Ureter (tissue), 1 donor: ENCODE measurements around the gene HNRNPM. TPM values are rescaled to one million over a fixed set of nuclear protein-coding genes. Genes with fewer than 3 reads are reported as not detected.
A peak's percentile ranks its signal among the peaks of the same experiment; 100 is the strongest.

Source experiments
- DNase-seq: peaks from one replicate; pipeline ENCODE4 v3.0.0-alpha.2; 2020; ENCODE audit warnings: low spot score
- total RNA-seq: library from RNA; stranded (reverse); gene quantifications from one replicate; pipeline ENCODE4 v1.2.4, GENCODE V29; 2023
- donor health status: DM: yes; HTN: yes; CAD: no.

HNRNPM gene
- total RNA-seq, 1 donor from 2014 or later: 205 TPM

DNA sequence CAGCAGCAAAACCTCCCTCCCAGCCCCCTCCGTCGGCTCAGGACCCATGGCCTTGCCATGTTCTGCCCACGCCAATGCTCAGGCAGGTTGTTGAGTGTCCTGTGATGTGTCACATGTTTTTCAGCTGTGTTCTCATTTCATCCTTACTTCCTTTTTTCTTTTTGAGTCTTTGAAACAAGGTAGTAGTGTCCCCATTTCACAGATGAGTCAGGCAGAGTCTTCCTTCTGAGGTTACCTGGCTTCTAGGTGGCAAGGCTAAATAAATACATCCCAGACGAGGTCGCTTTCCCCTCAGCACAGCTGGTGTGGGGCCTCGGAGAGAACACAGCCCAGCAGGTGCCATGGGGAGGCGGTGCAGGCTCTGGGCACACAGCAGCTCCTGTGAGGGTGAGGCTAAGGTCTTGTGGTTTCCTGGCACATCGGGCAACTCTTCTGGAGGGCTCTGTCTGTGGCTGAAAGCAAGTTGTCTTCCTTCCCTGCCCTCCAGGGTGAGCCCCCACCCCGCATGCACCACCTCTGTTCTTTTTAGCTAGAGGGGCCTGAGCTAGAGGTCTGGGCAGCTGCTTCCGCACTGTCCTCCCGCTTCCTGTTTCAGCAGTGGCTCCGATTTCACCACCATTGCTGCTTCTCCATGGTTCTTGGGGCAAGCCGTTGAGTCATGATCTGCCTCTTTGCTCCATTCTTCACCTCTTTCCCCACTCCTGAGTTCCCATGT is 42.5 kb downstream of the HNRNPM start:
- no peak for DNase-seq

GRCh38 chr19:8488365-8488764 is 43.6 kb downstream of the HNRNPM start:
- DNase-seq: no peak

- peak; percentile 80 for DNase-seq
Measured at GRCh38 chr19:8489561-8490394, 45.0 kb downstream of the HNRNPM start.

- DNase-seq: no peak
Measured at GRCh38 chr19:8490395-8490760, 45.6 kb downstream of the HNRNPM start.

DNA sequence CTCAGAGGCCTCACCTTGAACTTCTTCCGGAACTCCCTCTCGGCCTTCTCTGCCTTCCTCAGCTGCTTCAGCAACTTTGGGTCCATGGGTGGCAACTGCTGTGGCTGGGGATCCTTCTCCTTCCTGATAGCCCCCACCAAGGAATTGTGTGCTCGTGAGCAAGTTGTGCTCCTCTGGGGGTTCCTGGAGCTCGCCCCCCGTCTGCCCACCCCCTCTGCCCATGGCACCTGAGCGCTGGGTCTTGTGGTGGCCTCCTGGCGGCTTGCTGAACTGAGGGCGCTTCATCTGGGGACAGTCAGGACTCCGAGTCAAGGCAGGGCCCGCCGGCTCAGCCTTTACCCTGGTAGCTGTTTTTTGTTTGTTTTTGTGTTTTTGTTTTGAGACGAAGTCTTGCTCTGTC is 46.1 kb downstream of the HNRNPM start:
- DNase-seq: no peak

DNA sequence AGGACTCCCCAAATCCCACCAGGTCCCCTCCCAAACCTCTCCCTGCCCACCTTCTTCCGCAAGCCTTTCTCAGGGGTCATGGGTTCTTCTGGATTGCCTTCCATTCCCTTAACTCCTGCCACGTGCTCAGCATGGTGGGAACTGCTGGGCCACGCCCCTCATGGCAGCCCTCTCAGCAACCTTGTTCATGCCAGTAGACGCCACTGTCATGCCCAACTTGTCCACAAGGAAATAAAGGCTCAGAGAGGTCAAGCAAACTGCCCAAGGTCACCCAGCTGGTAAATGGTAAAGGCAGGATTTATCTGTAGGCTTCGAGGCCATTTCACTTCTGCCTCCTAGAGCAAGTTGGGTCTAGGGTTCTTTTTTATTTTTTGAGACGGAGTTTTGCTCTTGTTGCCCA is 46.8 kb downstream of the HNRNPM start:
- no peak for DNase-seq

- no peak for DNase-seq
Measured at GRCh38 chr19:8494158-8494557, 49.4 kb downstream of the HNRNPM start.

- DNase-seq: no peak
Measured at GRCh38 chr19:8498295-8498694, 53.5 kb downstream of the HNRNPM start.

DNA sequence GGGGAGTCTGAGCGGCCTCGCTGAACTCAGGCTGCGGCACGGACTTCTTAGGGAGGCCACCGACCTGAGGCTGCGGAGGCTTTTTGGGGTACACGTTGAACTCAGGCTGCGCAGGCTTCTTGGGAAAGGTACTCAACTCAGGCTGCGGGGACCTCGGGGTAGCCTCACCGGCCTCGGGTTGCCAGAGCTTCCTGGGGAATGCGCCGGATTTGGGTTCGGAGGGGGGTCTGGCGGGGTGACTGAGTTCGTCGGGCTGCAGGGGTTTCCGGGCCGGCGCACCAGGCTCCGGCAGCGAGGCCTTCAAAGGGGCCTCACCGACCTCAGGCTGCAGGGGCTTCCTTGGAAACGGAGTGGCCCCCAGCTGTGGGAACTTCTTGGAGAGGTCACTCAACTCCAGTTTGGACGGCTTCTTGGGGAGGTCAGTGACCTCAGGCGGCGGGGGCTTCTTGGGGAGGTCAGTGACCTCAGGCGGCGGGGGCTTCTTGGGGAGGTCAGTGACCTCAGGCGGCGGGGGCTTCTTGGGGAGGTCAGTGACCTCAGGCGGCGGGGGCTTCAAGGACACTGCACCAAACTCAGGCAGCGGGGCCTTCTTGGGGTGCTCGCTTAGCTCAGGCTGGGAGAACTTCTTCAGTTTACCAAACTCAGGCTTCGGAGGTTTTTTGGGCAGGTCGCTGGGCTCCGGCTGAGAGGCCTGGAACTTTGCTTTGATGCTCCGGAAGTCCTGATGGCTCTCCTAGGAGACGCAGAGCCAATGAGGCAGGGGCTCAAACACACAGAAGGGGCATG is 54.5 kb downstream of the HNRNPM start:
- DNase-seq: no peak

DNA sequence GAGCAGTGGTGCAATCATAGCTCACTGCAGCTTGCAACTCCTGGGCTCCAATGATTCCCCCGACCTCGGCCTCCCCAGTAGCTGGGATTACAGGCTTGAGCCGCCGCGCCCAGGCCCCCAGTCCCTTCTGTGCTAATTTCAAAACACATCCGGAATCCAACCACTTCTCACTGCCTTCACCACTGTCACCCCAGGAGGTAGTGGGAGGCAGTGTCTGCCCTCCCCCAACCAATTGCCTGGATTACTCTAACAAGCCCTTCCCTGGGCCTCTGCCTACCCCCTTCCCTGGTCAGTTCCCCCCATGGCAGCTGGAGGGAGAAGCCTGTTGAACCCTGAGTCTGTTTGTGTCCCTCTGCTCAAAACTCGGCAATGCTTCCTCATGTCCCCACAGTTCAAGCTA is 55.4 kb downstream of the HNRNPM start:
- no peak for DNase-seq

DNA sequence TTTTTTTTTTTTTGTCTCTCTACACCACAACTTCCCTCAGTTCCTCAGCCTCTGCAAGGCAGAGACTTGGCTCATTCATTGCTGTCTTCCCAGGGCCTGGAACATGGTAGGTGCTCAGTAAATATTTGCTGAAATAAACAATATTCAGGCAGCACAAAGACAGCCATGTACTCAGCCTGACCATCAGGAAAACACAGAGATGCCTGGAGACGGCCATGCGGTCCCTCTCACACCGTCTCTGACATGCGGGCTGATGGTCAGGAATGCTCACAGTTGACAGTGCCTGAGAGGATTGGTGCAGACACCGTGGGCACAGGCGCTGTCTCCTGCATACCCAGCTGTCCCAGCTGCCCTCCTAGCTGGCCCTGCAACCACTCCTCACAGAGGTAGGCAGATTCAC is 56.7 kb downstream of the HNRNPM start:
- DNase-seq: no peak

DNA sequence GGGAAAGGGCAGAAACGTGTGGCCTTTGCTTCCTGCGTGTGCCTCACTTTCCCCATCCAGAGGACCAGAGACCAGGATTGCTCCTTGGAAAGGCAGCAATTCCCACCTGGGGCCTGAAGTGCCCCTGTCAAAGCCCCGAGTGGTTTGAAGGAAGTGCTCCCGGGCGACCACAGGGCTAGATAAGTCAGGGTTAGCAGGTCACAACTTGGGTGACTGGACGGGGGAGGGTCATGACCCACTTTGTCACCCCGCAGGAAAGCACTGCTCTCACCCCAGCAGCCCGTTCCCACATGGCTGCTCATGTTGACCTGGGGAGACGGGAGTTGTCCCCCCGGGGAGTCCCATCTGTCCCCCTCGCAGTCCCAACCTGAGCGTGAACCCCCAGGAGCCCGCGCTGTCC is 57.2 kb downstream of the HNRNPM start:
- DNase-seq: no peak

- DNase-seq: no peak
Measured at GRCh38 chr19:8503510-8503909, 58.7 kb downstream of the HNRNPM start.

- no peak for DNase-seq
Measured at GRCh38 chr19:8504171-8504570, 59.4 kb downstream of the HNRNPM start.

GRCh38 chr19:8504919-8505318 is 60.1 kb downstream of the HNRNPM start:
- no peak for DNase-seq

DNA sequence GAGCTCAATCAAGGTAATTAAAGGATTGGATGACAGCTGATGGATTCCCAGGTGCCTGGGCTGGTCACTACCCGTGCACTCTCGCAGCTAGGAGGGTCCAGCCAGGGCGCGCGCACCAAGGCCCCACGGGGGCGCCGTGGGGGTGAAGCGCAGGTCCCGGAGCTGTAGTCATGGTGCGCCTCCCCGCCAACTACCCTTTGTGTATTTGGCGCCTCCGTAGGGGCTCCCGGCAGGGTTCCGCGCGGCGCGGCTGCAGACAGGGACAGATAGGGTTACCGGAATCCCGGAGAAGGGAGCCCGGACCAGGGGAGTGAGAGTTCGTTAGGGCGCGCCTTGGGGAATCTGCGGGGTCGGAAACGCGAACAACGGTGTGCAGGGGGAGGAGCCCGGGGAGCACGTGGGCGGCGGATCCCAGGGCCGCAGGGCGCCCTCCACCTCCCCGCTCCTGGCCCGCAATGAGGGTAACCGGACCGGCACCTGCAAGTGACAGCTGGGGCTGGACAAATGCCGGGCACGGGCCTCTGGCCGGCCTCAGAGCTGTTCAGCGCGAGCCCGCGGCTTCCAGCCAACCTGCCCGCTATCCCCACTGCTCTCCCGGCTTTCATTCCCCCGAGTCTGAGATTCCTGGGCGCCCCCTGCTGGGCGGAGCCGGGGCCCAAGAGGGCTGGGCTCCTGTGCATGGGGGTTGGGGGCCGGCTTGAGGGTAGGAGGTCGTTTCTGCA is 61.1 kb downstream of the HNRNPM start:
- peak; percentile 78 for DNase-seq

DNA sequence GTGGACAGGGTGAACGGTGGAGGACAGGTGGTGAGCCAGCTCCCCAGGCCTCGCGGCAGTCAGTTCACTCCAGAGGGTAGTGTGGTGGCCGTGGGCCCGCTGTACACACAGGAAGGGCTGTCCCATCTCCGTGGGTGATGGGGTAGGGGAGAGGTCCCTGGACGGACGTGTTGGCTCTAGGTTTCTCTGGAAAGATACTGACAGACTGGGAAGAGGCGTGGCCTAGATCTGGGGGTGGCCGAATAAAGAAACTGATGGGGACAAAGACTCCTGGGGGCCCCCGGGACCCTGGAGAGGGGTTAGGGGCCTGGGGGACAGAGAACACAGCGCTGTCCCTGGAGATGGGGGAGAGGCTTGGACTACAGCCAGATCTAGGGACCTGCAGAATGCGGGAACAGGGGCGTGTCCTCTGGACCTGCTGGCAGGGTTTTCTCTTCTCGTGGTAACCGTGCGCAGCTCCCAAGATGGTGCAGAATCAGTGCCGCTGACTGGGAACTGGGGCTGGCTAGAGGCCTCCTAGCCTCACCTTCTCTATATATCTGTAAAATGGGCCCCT is 61.7 kb downstream of the HNRNPM start:
- DNase-seq: no peak

DNA sequence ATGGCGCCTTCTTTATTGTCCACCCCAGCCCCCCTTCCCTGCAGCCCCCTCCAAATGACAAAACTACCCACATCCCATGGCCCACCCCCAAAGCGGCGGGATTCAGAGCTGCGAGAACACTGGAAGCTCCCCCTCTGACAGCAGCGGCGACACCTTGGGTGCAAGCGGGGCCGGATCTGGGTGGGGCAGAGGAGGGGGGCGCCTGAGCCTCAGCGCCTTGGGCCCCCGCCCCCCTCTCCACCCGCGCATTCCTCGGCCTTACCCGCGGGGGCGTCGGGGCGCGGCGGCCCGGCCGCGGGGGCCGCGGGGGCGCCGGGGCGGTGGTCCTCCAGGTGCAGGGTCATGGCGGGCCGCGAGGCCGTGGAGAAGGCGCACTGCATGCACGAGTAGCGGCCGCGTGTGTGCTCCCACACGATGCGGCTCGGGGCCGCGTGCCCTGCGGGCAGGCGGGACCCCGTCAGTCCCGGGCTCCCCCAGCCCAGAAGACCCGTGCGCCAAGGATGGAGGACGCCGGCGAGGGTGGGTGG is 65.9 kb downstream of the HNRNPM start:
- DNase-seq: no peak

DNA sequence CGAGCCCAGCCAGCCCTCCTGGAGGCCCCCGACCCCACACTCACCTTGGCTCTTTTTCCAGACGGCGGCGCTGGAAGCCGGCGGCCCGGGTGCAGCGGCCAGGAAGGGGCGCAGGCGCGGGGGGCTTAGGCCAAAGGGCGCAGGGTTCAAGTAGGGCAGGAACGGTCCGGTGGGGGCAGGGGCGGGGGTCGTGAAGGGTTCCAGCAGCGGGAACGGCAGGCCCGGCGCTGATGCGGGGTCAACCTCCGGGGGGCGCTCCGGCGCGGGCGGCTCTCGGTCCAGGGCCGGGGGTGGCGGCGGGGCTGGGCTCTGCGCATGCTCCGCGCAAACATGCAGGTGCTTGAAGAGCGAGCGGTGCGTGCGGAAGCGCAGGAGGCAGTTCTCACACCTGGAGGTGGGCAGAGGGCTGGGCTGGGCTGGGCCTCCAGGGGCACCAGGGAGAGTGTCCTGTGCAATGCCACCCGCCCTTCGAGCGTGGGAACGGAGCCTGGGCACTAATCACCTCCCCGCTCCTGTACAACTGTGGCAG is 66.9 kb downstream of the HNRNPM start:
- DNase-seq: no peak

DNA sequence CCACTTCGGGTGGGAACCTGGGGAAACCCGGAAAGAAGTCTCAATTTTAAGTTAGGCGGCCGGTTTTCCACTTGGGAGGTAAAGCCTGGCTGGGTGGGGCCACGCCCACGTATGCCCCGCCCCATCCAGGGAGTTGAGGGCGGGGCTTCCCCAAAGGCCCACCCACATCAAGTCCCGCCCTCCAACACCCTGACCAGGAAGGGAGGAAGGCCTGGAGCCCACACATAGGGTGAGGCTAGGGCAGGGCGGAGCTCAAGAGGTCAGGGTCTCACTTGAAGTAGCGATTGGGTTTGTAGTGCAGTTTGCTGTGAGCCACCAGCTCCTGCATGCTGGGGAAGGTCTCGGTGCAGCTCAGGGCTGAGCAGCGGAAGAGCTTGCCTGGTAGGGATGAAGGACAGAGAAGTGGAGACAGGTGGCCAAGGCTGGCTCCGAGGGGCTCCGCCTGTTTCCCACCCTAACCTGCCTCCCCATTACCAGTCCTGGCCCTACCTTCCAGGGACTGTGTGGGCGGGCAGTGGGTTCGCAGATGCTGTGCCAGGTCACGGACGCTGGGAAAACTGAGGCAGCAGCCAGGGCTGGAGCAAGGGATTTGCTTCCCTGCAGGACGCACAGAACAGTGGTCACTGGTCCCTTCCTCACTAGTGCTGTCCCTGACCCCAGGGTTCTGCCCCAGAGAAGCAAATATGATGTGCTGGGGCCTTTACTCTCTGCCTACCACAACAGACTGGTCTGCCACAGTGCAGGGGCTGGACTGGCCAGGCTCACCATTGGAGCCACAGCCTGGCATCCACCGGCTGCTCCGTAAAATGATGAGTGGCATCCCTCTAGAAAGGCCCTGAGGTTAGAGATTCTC is 67.6 kb downstream of the HNRNPM start:
- no peak for DNase-seq
